ENCODE results near the gene CPLANE2.
"Not testable (repeated sequence)": the region's sequence is repeated elsewhere in the genome, so short reads cannot be mapped to it uniquely, and the experiment has no call there.

Gene CPLANE2

GRCh38 chr1:16198444-16199156, 38.4 kb downstream of the CPLANE2 start:
- TF ChIP-seq CTCF (conservative IDR thresholded peaks at IDR 0.05; ENCODE audit: control insufficient read depth, insufficient read depth, low read depth, low read length): no peak
- H3K4me3 ChIP-seq (ENCODE audit: control insufficient read depth, low read depth, low read length): no peak overlapping the region
- no peak for DNase-seq (ENCODE audit: low read depth)

- no peak for DNase-seq (ENCODE audit: low read depth)
- no peak overlapping the region for H3K4me3 ChIP-seq (ENCODE audit: control insufficient read depth, low read depth, low read length)
- TF ChIP-seq CTCF (conservative IDR thresholded peaks at IDR 0.05; ENCODE audit: control insufficient read depth, insufficient read depth, low read depth, low read length): no peak
Measured at GRCh38 chr1:16196874-16197273, 40.1 kb downstream of the CPLANE2 start.

- not testable (repeated sequence) for DNase-seq (ENCODE audit: low read depth); H3K4me3 ChIP-seq (ENCODE audit: control insufficient read depth, low read depth, low read length)
Measured at GRCh38 chr1:16196139-16196538, 40.8 kb downstream of the CPLANE2 start.

GRCh38 chr1:16195518-16195905, 41.5 kb downstream of the CPLANE2 start:
- no peak for DNase-seq (ENCODE audit: low read depth)
- TF ChIP-seq CTCF (conservative IDR thresholded peaks at IDR 0.05; ENCODE audit: control insufficient read depth, insufficient read depth, low read depth, low read length): no peak
- no peak overlapping the region for H3K4me3 ChIP-seq (ENCODE audit: control insufficient read depth, low read depth, low read length)

- H3K4me3 ChIP-seq (ENCODE audit: control insufficient read depth, low read depth, low read length): no peak overlapping the region
- DNase-seq (ENCODE audit: low read depth): no peak
- no peak for TF ChIP-seq CTCF (conservative IDR thresholded peaks at IDR 0.05; ENCODE audit: control insufficient read depth, insufficient read depth, low read depth, low read length)
Measured at GRCh38 chr1:16191916-16192546, 45.0 kb downstream of the CPLANE2 start.

GRCh38 chr1:16191309-16191708, 45.7 kb downstream of the CPLANE2 start:
- H3K4me3 ChIP-seq (ENCODE audit: control insufficient read depth, low read depth, low read length): no peak overlapping the region
- no peak for DNase-seq (ENCODE audit: low read depth)
- TF ChIP-seq CTCF (conservative IDR thresholded peaks at IDR 0.05; ENCODE audit: control insufficient read depth, insufficient read depth, low read depth, low read length): no peak

GRCh38 chr1:16189921-16190621, 46.9 kb downstream of the CPLANE2 start:
- H3K4me3 ChIP-seq (ENCODE audit: control insufficient read depth, low read depth, low read length): no peak overlapping the region
- DNase-seq (ENCODE audit: low read depth): no peak
- TF ChIP-seq CTCF (conservative IDR thresholded peaks at IDR 0.05; ENCODE audit: control insufficient read depth, insufficient read depth, low read depth, low read length): no peak
